Stomach smooth muscle (tissue), 2 donors: Measurements from ENCODE around the gene MRPL30.
"Not testable (repeated sequence)": the region's sequence is repeated elsewhere in the genome, so short reads cannot be mapped to it uniquely, and the experiment has no call there.

ENCODE experiments used
- H3K27ac ChIP-seq: one replicate; pipeline ENCODE4 v1.7.0; 2013; ENCODE audit warnings: mild to moderate bottlenecking, low read length, inconsistent platforms
- H3K27me3 ChIP-seq, 2 donors: one replicate each; pipeline ENCODE4 v1.7.0; 2013; ENCODE audit warnings: low read length in 2 of 2; ENCODE audit not compliant: insufficient read depth in 2 of 2, control insufficient read depth in 1 of 2
- H3K36me3 ChIP-seq, 2 donors: one replicate each; pipeline ENCODE4 v1.7.0; 2013; ENCODE audit warnings: low read length in 2 of 2; ENCODE audit not compliant: control insufficient read depth in 2 of 2, insufficient read depth in 2 of 2
- H3K4me1 ChIP-seq: one replicate; pipeline ENCODE4 v1.7.0; 2013; ENCODE audit warnings: low read length; ENCODE audit not compliant: control insufficient read depth, insufficient read depth
- H3K4me3 ChIP-seq, 2 donors: one replicate each; pipeline ENCODE4 v1.7.0; 2013; ENCODE audit warnings: low read length in 2 of 2
- H3K9ac ChIP-seq, 2 donors: one replicate each; pipeline ENCODE4 v1.7.0; 2013; ENCODE audit warnings: low read length in 2 of 2, mild to moderate bottlenecking in 1 of 2
- H3K9me3 ChIP-seq, 2 donors: one replicate each; pipeline ENCODE4 v1.7.0; 2013; ENCODE audit warnings: low read length in 2 of 2; ENCODE audit not compliant: control insufficient read depth in 2 of 2
- donor health status: healthy.
- donor health status: Pancreatic carcinoma.

The MRPL30 gene

GRCh38 chr2:99187011-99187410 lies 6.0 kb downstream of the MRPL30 start:
- Histone ChIP-seq H3K27ac (no peak overlapping the region), H3K36me3 (peaks cover 5 to 13% of the 10 kb centered on the region in 2 donors), H3K9ac (no peak overlapping the region), H3K4me1 (peaks cover 6% of the 10 kb centered on the region), H3K4me3 (no peak overlapping the region), H3K9me3 (no peaks in the 10 kb centered on the region), H3K27me3 (no peaks in the 10 kb centered on the region)

GRCh38 chr2:99188357-99188756 lies 7.4 kb downstream of the MRPL30 start:
- Histone ChIP-seq H3K4me3 (no peak overlapping the region), H3K9me3 (no peaks in the 10 kb centered on the region), H3K9ac (no peak overlapping the region), H3K27ac (no peak overlapping the region), H3K27me3 (no peaks in the 10 kb centered on the region), H3K36me3 (peaks cover 5 to 16% of the 10 kb centered on the region in 2 donors), H3K4me1 (no peaks in the 10 kb centered on the region)

- Histone ChIP-seq H3K36me3 (peaks cover 8 to 16% of the 10 kb centered on the region in 2 donors), H3K9me3 (no peaks in the 10 kb centered on the region)
Observed at GRCh38 chr2:99190548-99190947, 9.6 kb downstream of the MRPL30 start.

GRCh38 chr2:99192364-99192763 lies 11.4 kb downstream of the MRPL30 start:
- H3K36me3 ChIP-seq: peaks cover 9 to 21% of the 10 kb centered on the region in 2 donors
- not testable (repeated sequence) for H3K27me3 ChIP-seq, H3K9ac ChIP-seq

More at GRCh38 chr2:99190548-99190947, 9.6 kb downstream of the MRPL30 start:
- H3K27ac ChIP-seq: no peak overlapping the region
- H3K4me3 ChIP-seq: no peak overlapping the region
- H3K27me3 ChIP-seq: no peaks in the 10 kb centered on the region
- H3K9ac ChIP-seq: no peak overlapping the region
- no peaks in the 10 kb centered on the region for H3K4me1 ChIP-seq

DNA sequence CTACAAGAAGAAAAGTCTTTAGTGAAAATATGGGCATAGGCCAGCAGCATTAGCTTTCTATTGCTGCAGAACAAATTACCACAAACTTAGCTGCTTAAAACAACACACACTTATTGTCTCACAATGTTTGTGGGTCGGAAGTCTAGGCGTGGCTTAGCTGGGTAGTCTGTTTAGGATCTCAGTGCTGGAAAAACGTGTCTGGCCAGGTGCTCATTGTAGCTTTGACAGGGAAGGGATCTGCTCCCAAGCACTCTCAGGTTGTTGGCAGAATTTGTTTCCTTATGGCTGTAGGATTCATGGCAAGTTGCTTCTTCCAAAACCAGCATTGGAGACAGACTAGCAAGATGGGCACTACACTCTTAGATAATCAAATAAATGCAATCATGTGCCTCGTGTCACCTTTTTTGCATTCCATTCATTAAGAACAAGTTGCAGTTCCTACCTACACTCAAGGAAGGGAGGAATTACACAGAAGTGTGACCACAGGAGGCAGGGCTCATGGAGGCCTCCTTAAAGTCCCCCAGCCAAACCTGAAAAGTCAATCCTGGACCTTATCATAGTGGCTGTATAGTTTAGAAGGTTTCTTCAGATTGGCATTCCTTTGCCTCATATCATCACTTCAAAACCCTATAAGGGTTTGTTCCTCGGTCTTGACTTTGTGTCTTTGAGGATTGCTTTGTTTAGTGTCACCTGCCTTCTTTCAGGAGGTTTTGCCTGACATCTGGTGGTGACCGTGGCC lies 17.3 kb downstream of the MRPL30 start:
- Histone ChIP-seq H3K27ac (no peak overlapping the region), H3K4me3 (no peak overlapping the region), H3K9ac (no peak overlapping the region), H3K27me3 (no peaks in the 10 kb centered on the region), H3K9me3 (no peaks in the 10 kb centered on the region), H3K36me3 (peaks cover 5 to 21% of the 10 kb centered on the region in 2 donors), H3K4me1 (no peaks in the 10 kb centered on the region)

More at GRCh38 chr2:99192364-99192763, 11.4 kb downstream of the MRPL30 start:
- not testable (repeated sequence) for H3K27ac ChIP-seq, H3K9me3 ChIP-seq, H3K4me1 ChIP-seq, H3K4me3 ChIP-seq

DNA sequence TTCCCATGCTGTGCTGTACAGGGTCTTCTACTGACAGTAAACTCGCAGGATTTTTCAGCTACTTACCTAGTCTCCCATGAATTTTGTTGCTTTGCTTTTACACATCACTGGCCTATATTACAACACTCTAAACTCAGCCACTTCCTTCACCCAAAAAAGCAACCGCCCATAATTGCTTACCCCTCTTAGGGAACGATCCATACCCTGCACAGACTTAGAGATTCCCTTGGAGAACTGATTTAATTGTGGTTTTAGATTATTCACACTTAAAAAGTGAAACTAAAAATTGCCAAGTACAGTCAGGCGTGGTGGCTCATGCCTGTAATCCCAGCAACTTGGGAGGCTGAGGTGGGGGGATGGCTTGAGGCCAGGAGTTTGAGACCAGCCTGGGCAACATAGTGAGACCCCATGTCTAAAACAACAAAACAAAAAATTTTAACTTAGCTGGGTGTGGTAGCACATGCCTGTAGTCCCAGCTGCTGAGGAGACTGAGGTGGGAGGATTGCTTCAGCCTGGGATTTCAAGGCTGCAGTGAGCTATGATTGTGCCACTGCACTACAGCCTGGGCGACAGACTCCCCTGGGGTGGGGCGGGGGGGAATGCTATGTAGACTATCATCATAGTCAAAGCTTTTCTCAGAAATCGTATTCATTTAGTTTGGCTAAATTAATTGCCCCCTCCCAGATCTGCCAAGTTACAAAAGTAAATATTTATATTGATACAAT lies 19.3 kb downstream of the MRPL30 start:
- Histone ChIP-seq H3K4me1 (no peaks in the 10 kb centered on the region), H3K9me3 (no peaks in the 10 kb centered on the region), H3K4me3 (no peak overlapping the region), H3K27ac (no peak overlapping the region), H3K27me3 (no peaks in the 10 kb centered on the region), H3K9ac (no peak overlapping the region), H3K36me3 (peaks cover 3 to 21% of the 10 kb centered on the region in 2 donors)

DNA sequence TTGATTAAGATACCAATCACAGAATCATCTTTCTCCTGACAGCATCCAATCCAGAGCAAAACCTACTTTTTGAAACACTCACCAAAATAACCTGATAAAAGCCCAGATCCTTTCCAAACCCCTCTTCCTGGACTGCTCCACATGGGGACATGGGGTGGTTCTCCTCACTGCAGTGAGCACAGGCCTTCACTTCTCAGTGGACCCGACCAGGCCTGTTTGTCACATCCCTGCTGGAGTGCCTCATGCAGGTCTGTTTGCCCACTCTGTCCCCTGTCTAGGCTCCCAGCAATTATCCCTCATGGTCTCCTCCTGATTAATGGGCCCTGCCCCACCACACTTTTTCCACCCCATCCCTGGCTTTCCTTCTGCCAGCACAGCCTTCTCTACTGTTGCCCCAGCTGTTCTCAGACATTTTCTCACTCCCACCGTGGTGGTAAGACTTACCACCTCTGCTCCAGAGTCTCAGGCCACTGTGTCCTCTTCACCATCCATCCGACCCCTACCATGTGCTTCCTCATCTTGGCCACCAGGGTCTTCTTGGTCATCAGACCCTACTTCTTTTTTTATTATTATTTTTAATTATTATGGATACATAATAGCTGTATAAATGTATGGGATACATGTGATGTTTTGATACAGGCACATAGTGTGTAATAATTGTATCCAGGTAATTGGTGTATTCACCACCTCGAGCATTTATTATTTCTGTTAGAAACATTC lies 21.1 kb downstream of the MRPL30 start:
- no peaks in the 10 kb centered on the region for H3K9me3 ChIP-seq
- H3K27me3 ChIP-seq: no peaks in the 10 kb centered on the region
- peaks cover 3 to 13% of the 10 kb centered on the region in 2 donors for H3K36me3 ChIP-seq
- H3K9ac ChIP-seq: no peak overlapping the region
- no peak overlapping the region for H3K4me3 ChIP-seq
- no peak overlapping the region for H3K27ac ChIP-seq
- H3K4me1 ChIP-seq: no peaks in the 10 kb centered on the region

DNA sequence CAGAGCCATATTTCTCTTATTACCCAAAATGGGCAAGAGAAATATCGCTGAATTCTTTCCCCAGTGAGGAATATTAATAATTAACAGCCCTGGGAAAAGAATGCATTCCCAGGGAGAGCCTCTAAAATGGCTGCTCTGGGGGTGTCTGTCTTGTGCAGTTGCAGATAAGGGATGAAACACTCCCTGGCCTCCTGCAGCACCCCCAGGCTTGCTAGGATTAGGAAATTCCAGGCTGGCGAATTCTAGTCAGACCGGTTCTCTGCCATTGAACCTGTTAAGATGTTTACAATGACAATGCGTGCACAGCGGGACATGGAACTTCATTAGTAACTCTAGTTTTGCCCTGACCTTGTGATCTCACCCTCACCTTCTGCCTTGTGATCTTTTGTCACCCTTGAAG lies 24.5 kb downstream of the MRPL30 start:
- Histone ChIP-seq H3K27me3 (no peaks in the 10 kb centered on the region), H3K36me3 (peaks cover 0 to 2% of the 10 kb centered on the region in 2 donors), H3K4me1 (no peaks in the 10 kb centered on the region), H3K9me3 (no peaks in the 10 kb centered on the region), H3K9ac (no peak overlapping the region), H3K4me3 (no peak overlapping the region), H3K27ac (no peak overlapping the region)

DNA sequence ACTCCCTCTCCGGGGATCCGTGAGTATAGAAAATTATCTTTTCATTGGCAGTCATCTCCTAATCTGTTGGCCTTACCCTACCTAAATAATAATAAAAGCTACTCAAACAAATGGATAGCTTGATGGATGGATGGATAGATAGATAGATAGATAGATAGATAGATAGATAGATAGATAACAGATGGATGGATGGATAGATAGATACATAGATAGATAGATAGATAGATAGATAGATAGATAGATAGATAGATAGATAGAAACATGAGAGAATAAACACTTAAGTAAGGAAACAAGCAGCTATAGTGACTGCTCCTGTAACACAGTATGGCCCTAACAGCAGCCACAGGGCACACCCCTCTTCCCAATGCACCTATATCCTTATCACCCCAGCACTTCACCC lies 35.1 kb downstream of the MRPL30 start:
- Histone ChIP-seq H3K36me3 (peaks cover 3 to 5% of the 10 kb centered on the region in 2 donors), H3K9me3 (no peaks in the 10 kb centered on the region), H3K9ac (no peak overlapping the region), H3K4me3 (no peak overlapping the region), H3K27ac (no peak overlapping the region), H3K4me1 (no peaks in the 10 kb centered on the region), H3K27me3 (no peaks in the 10 kb centered on the region)

GRCh38 chr2:99217929-99218501 lies 37.0 kb downstream of the MRPL30 start:
- Histone ChIP-seq H3K9me3 (no peaks in the 10 kb centered on the region), H3K27me3 (no peaks in the 10 kb centered on the region), H3K4me1 (no peaks in the 10 kb centered on the region), H3K27ac (no peak overlapping the region), H3K4me3 (no peak overlapping the region), H3K36me3 (peaks cover 3 to 4% of the 10 kb centered on the region in 2 donors), H3K9ac (no peak overlapping the region)
